ENCODE results near the gene CELF6.

DNA sequence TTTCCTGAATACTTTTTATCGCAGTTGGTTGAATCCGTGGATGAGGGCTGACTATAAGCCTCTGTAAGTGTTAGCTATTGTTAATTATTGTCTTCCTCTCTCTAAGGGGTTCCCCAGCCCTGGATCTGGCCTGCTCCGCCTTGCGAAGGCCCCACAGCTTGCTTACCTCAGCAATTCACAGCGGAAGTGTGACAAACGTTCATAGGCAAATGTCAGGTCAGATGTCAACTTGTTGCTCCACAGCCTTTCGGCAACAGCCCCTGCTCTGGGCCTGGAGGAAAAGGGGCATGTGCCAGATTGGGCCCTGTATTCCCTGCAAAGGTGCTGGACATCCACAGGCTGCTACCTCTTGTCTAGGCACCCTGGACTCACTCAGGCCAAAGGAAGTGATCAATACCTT lies 25.3 kb upstream of the CELF6 start:
- no peak for TF ChIP-seq EZH2 (IDR thresholded peaks at IDR 0.05; ENCODE audit: borderline replicate concordance, low read depth, low read length, poor library complexity, severe bottlenecking)
- TF ChIP-seq, protein P1, sequence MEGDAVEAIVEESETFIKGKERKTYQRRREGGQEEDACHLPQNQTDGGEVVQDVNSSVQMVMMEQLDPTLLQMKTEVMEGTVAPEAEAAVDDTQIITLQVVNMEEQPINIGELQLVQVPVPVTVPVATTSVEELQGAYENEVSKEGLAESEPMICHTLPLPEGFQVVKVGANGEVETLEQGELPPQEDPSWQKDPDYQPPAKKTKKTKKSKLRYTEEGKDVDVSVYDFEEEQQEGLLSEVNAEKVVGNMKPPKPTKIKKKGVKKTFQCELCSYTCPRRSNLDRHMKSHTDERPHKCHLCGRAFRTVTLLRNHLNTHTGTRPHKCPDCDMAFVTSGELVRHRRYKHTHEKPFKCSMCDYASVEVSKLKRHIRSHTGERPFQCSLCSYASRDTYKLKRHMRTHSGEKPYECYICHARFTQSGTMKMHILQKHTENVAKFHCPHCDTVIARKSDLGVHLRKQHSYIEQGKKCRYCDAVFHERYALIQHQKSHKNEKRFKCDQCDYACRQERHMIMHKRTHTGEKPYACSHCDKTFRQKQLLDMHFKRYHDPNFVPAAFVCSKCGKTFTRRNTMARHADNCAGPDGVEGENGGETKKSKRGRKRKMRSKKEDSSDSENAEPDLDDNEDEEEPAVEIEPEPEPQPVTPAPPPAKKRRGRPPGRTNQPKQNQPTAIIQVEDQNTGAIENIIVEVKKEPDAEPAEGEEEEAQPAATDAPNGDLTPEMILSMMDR (conservative IDR thresholded peaks at IDR 0.05; ENCODE audit: low read depth, low read length): no peak
